GM12801 (cell line): ENCODE measurements around the gene SYNPO2.

Experiments
- CTCF ChIP-seq: IDR thresholded peaks from one replicate; pipeline ENCODE4 v1.5.1; 2011; ENCODE audit warnings: control low read depth; ENCODE audit not compliant: insufficient read length; ENCODE audit errors: extremely low read depth

The SYNPO2 gene

DNA sequence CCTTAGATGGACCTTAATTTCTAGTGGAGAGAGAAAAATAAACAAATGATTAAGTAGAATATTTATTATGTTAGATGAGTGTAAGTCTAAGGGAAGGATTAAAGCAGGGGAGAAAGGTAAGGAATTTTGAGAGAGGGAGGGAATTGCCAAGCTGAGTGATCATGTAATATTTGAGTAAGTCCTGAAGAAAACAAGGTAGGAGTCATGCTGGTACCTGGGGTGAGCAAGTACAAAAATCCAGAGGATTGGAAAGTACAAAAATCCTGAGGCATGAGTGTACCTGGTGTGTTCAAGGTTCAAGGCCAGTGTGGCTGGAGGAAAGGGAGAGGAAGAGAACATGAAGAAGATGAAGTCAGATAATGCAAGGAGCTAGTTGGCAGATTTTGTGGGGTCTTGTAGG is 159.8 kb downstream of the SYNPO2 start:
- TF ChIP-seq CTCF = no peak

DNA sequence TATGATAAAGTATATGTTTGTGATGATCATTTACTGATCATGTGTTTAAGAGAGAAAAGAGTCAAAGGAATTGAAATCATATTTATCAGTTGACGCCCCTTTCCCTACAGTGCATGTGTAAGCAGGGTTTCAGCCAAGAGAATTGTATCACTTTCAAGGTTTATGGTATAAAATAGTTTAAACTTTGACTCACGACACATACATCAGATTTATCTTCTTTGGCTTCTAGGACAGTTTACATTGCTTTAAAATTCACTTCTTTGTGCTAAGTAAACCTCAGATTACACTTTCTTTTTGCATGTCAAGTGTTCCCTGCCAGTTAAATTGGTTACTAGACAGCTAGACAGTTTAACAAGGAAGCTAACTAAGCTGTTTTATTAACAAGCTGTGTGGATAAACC is 160.7 kb downstream of the SYNPO2 start:
- TF ChIP-seq CTCF = no peak

- TF ChIP-seq CTCF = no peak
Measured at GRCh38 chr4:119050527-119051090, 162.0 kb downstream of the SYNPO2 start.

- TF ChIP-seq CTCF = no peak
Measured at GRCh38 chr4:119053245-119053644, 164.6 kb downstream of the SYNPO2 start.

- TF ChIP-seq CTCF = no peak
Measured at GRCh38 chr4:119053997-119054396, 165.3 kb downstream of the SYNPO2 start.

- no peak for TF ChIP-seq CTCF
Measured at GRCh38 chr4:119057417-119057816, 168.8 kb downstream of the SYNPO2 start.

DNA sequence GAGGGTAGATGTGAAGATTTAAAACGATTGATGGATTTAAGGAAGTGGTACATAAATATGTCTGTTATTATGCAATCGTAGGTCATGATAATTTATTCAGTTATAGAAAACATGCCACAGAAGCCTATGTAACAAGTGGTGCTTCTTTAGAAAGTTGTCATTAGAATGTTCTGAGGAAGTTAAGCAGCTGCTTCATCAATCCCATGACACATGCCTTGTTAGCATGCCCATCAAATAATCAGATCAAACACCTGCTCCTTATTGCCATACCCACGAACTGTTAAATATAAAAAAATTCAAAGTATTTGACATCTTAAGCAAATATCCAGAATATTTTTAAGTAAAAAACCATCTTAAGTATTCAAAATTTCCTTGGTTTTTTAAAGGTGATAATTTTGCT is 170.6 kb downstream of the SYNPO2 start:
- TF ChIP-seq CTCF = no peak

DNA sequence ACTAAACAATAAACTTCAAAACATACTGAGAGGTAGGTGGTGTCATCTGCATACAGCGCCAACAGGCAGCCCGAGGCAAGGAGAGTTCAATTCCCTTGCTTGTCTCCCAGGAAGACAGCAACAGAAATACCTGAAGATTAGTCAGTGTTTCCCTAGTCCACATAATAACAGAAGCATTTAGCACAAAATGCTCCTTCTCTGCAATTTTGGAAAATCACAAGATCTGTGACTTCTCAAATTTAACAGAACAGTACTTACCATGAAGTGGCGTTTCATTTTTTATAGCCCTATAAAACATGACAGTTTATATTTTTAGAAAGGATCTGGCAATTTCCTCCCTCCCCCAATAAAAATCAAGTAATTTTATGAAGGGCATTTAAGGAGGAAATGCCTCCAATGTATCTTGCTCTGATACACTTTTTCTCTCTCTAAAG is 179.9 kb downstream of the SYNPO2 start:
- TF ChIP-seq CTCF = no peak
